Esophagus muscularis mucosa (tissue), 3 donors: ENCODE data around the gene ADGRG6.

Experiments
- POLR2A ChIP-seq: fragments of 450-650 bp; IDR thresholded peaks from one replicate; pipeline ENCODE4 v1.6.1; 2017; ENCODE audit warnings: antibody characterized with exemption, moderate library complexity, mild to moderate bottlenecking, low read depth
- TF ChIP-seq, protein P1 (sequence below), 3 experiments: fragments of 200-600 bp in 2 of 3; fragments of 450-650 bp in 1 of 3; sonication (generic) in 2 of 3; IDR thresholded peaks; one replicate each; pipeline ENCODE4 v1.5.1; 2017 to 2019; ENCODE audit warnings: antibody characterized with exemption in 3 of 3, mild to moderate bottlenecking in 2 of 3, moderate library complexity in 1 of 3

DNA sequence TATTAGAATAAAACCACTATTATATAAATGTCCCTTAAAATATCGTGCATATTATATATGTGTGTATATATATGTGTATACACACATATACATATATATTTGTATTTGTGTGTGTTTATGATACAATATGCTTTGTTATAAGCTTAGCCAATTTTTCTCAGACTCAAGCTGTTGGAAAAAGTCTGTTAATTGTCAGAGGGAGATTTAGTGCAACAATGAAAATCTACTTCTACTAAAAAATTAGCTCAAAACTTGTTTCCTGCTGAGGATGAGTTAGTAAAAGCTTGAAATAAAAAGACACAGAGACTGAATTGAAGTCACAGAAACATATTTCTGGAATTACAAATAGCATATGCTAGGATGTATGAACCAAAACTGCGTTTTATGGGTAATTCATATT is 79.4 kb downstream of the ADGRG6 start:
- no peak for TF ChIP-seq POLR2A
- TF ChIP-seq, protein P1, sequence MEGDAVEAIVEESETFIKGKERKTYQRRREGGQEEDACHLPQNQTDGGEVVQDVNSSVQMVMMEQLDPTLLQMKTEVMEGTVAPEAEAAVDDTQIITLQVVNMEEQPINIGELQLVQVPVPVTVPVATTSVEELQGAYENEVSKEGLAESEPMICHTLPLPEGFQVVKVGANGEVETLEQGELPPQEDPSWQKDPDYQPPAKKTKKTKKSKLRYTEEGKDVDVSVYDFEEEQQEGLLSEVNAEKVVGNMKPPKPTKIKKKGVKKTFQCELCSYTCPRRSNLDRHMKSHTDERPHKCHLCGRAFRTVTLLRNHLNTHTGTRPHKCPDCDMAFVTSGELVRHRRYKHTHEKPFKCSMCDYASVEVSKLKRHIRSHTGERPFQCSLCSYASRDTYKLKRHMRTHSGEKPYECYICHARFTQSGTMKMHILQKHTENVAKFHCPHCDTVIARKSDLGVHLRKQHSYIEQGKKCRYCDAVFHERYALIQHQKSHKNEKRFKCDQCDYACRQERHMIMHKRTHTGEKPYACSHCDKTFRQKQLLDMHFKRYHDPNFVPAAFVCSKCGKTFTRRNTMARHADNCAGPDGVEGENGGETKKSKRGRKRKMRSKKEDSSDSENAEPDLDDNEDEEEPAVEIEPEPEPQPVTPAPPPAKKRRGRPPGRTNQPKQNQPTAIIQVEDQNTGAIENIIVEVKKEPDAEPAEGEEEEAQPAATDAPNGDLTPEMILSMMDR (IDR thresholded peaks at IDR 0.05), result no peak
